ENCODE results near the gene SLC12A3.
A peak's percentile ranks its signal among the peaks of the same experiment; 100 is the strongest.

- TF ChIP-seq CTCF (conservative IDR thresholded peaks at IDR 0.05 in 1 of 2, IDR thresholded peaks at IDR 0.05 in 1 of 2; ENCODE audit: low read depth in 1 of 2, low read length in 2 of 2), result peak; percentile 54 to 77
- no peak for TF ChIP-seq EZH2 (IDR thresholded peaks at IDR 0.05; ENCODE audit: low read length, missing control alignments)
Observed at GRCh38 chr16:56950881-56951771, 86.1 kb downstream of the SLC12A3 start.

Data from fibroblast of lung (primary cell).